ENCODE measurements around the gene MYOM3.
"Not testable (repeated sequence)": the region's sequence is repeated elsewhere in the genome, so short reads cannot be mapped to it uniquely, and the experiment has no call there.

The MYOM3 gene

GRCh38 chr1:24022581-24023361, 89.2 kb downstream of the MYOM3 start:
- DNase-seq: no peak

GRCh38 chr1:24021403-24022266, 90.3 kb downstream of the MYOM3 start:
- DNase-seq: no peak

- DNase-seq: no peak
Measured at GRCh38 chr1:24020470-24020869, 91.5 kb downstream of the MYOM3 start.

- DNase-seq: no peak
Measured at GRCh38 chr1:24020025-24020424, 91.9 kb downstream of the MYOM3 start.

GRCh38 chr1:24018611-24019580, 93.0 kb downstream of the MYOM3 start:
- DNase-seq: no peak

GRCh38 chr1:24015221-24016210, 96.4 kb downstream of the MYOM3 start:
- DNase-seq: no peak

GRCh38 chr1:24012878-24013277, 99.1 kb downstream of the MYOM3 start:
- DNase-seq: not testable (repeated sequence)

GRCh38 chr1:24010650-24011049, 101.3 kb downstream of the MYOM3 start:
- no peak for DNase-seq

GRCh38 chr1:24009406-24009805, 102.5 kb downstream of the MYOM3 start:
- no peak for DNase-seq

GRCh38 chr1:24008574-24009184, 103.3 kb downstream of the MYOM3 start:
- DNase-seq: not testable (repeated sequence)

- no peak for DNase-seq
Measured at GRCh38 chr1:24007079-24007478, 104.9 kb downstream of the MYOM3 start.

Data from OCI-M1 (cell line).